Loucy (cell line): ENCODE results near the gene C19orf18.

Experiments
- H2AFZ ChIP-seq: fragments of 200-600 bp; sonication (generic); 2 replicates; pipeline ENCODE4 v1.6.0; 2016; ENCODE audit warnings: antibody characterized with exemption, mild to moderate bottlenecking, low read length, moderate library complexity
- H3F3A ChIP-seq: fragments of 200-600 bp; 2 replicates; pipeline ENCODE4 v1.6.0; 2016; ENCODE audit warnings: antibody characterized with exemption, low read depth, mild to moderate bottlenecking
- H3K27me3 ChIP-seq: fragments of 200-600 bp; sonication (generic); 2 replicates; pipeline ENCODE4 v1.6.1; 2014; ENCODE audit warnings: low read length, mild to moderate bottlenecking; ENCODE audit not compliant: insufficient read depth, poor library complexity, severe bottlenecking
- H3K36me3 ChIP-seq: fragments of 200-600 bp; sonication (generic); 2 replicates; pipeline ENCODE4 v1.6.1; 2016; ENCODE audit warnings: low read length; ENCODE audit not compliant: insufficient read depth
- H3K4me1 ChIP-seq: fragments of 200-600 bp; sonication (generic); 2 replicates; pipeline ENCODE4 v1.5.1; 2014; ENCODE audit warnings: low read length, mild to moderate bottlenecking; ENCODE audit not compliant: insufficient read depth, poor library complexity, severe bottlenecking
- H3K4me2 ChIP-seq: fragments of 200-600 bp; sonication (generic); 2 replicates; pipeline ENCODE4 v1.6.0; 2014; ENCODE audit warnings: antibody characterized with exemption, low read length, low read depth, mild to moderate bottlenecking; ENCODE audit not compliant: poor library complexity, severe bottlenecking
- H3K4me3 ChIP-seq: fragments of 200-600 bp; sonication (generic); 2 replicates; pipeline ENCODE4 v1.5.1; 2014; ENCODE audit warnings: low read length, mild to moderate bottlenecking, mixed read lengths; ENCODE audit not compliant: poor library complexity, severe bottlenecking
- H3K79me2 ChIP-seq: fragments of 200-600 bp; sonication (generic); 2 replicates; pipeline ENCODE4 v1.6.1; 2014; ENCODE audit warnings: low read length; ENCODE audit not compliant: insufficient read depth
- H3K9ac ChIP-seq: fragments of 200-600 bp; sonication (generic); 2 replicates; pipeline ENCODE4 v1.6.0; 2014; ENCODE audit warnings: mild to moderate bottlenecking, low read depth, low read length, moderate library complexity; ENCODE audit not compliant: poor library complexity, severe bottlenecking
- H3K9me2 ChIP-seq: fragments of 200-600 bp; sonication (generic); replicated peaks from 2 replicates; pipeline ENCODE4 v1.6.1; 2016; ENCODE audit warnings: low read depth, low read length, mixed read lengths
- H3K9me3 ChIP-seq: fragments of 200-600 bp; sonication (generic); 2 replicates; pipeline ENCODE4 v1.6.1; 2014; ENCODE audit warnings: mild to moderate bottlenecking, antibody characterized with exemption, low read length, low read depth; ENCODE audit not compliant: insufficient read depth
- H4K20me1 ChIP-seq: fragments of 200-600 bp; sonication (generic); 2 replicates; pipeline ENCODE4 v1.6.0; 2014; ENCODE audit warnings: antibody characterized with exemption, low read length, mild to moderate bottlenecking; ENCODE audit not compliant: insufficient read depth, poor library complexity, severe bottlenecking
- EZH2phosphoT487 ChIP-seq: fragments of 200-600 bp; IDR thresholded peaks from 2 replicates; pipeline ENCODE4 v1.6.1; 2018; ENCODE audit warnings: antibody characterized with exemption, mild to moderate bottlenecking, moderate library complexity, borderline replicate concordance
- TF ChIP-seq, protein P1 (sequence below): fragments of 200-600 bp; sonication (generic); conservative IDR thresholded peaks from 2 replicates; pipeline ENCODE4 v1.5.1; 2014; ENCODE audit warnings: mild to moderate bottlenecking, antibody characterized with exemption, low read length

The C19orf18 gene

DNA sequence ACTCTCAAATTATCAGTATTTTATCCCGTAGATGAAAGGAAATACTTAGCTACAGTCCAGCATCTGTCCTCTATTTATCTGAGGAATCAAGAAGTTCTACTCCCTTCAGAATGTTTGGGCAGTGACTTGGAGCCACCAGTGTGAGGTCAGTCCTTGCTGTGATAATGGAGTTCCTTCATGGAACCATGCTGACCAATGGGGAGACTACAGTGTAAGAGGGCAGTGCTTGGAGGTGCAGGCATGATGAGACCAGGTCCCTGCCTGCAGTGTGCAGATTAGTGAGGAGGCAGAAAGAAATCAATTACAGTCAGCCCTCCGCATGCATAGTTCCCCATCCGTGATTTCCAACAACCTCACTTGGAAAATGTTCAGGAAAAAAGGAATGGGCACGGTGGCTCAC, at the start of gene C19orf18:
C19orf18 (minus strand) TSS at position 101 of the 400 bp plus-strand sequence. CDS start 102 bp downstream, outside the sequence.
- Histone ChIP-seq H3K9ac (no peak within 1 kb of the TSS), H3K4me1 (no peaks in the 10 kb centered on the region), H4K20me1 (no peaks in the 10 kb centered on the region), H3K4me2 (no peak within 1 kb of the TSS), H3F3A (no peaks in the 10 kb centered on the region), H3K79me2 (no peaks in the 10 kb centered on the region), H2AFZ (no peak within 1 kb of the TSS), H3K4me3 (no peak within 1 kb of the TSS), H3K9me2 (no peaks in the 10 kb centered on the region), H3K9me3 (peaks cover 57% of the 10 kb centered on the region), H3K27me3 (no peaks in the 10 kb centered on the region), H3K36me3 (peaks cover 15% of the 10 kb centered on the region)
- TF ChIP-seq EZH2phosphoT487 = no peak
- TF ChIP-seq, protein P1, sequence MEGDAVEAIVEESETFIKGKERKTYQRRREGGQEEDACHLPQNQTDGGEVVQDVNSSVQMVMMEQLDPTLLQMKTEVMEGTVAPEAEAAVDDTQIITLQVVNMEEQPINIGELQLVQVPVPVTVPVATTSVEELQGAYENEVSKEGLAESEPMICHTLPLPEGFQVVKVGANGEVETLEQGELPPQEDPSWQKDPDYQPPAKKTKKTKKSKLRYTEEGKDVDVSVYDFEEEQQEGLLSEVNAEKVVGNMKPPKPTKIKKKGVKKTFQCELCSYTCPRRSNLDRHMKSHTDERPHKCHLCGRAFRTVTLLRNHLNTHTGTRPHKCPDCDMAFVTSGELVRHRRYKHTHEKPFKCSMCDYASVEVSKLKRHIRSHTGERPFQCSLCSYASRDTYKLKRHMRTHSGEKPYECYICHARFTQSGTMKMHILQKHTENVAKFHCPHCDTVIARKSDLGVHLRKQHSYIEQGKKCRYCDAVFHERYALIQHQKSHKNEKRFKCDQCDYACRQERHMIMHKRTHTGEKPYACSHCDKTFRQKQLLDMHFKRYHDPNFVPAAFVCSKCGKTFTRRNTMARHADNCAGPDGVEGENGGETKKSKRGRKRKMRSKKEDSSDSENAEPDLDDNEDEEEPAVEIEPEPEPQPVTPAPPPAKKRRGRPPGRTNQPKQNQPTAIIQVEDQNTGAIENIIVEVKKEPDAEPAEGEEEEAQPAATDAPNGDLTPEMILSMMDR = no peak

DNA sequence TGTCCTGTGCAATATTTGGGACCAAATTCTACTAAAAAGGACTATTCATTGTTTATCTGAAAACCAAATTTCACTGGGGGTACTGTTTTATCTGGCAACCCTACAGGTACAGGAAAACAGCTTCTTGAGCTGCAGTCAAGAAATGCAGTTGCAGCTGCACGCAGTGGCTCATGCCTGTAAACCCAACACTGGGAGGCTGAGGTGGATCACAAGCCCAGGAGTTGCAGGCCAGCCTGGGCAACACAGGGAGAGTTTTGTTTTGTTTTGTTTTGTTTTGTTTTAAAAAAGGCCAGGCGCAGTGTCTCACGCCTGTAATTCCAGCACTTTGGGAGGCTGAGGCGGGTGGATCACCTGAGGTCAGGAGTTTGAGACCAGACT, 47.9 kb upstream of the C19orf18 start:
- Histone ChIP-seq H3K4me1 (no peaks in the 10 kb centered on the region), H3K79me2 (no peaks in the 10 kb centered on the region), H3F3A (no peaks in the 10 kb centered on the region), H2AFZ (peak overlapping the region; percentile 63), H3K9ac (no peak overlapping the region), H3K4me3 (peak overlapping the region; percentile 5), H4K20me1 (no peaks in the 10 kb centered on the region), H3K9me2 (no peaks in the 10 kb centered on the region), H3K9me3 (peaks cover 9% of the 10 kb centered on the region; the same call in 1 of the 2 replicates), H3K27me3 (no peaks in the 10 kb centered on the region), H3K36me3 (no peaks in the 10 kb centered on the region), H3K4me2 (peak overlapping the region; percentile 32)
- TF ChIP-seq, protein P1 = no peak
- no peak for TF ChIP-seq EZH2phosphoT487

DNA sequence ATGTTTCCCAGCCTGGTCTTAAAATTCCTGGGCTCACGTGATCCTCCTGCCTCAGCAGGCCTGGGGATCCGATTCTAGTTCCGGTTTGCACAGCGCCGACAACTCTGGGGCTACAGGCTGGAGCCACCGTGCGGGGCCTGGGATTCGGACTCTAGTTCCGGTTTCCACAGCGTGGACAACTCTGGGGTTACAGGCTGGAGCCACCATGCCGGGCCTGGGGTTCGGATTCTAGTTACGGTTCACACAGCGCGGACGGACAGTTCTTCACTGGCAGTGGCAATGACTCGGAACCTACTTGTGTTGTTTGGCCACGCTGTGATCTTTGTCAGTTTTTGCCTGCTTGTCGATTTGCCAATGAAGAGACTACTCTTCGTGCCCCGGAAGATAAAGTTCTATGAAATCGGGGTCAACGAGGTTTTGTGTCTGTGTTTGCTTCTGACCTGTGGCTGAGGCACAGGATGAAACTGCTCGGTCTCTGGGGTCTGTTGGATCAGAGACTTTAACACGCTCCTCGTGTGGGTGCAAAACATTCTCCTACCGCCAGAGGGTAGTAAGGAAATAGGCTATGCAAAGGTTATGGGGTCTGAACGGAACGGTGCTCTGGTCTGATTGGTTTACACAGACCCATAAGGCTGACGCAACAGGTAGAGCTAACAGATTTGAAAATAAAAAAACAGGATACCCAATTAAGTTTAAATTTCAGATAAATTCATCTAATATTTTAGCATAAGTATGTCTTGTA, 47.4 kb upstream of the C19orf18 start:
- H3K9ac ChIP-seq = no peak overlapping the region
- H3K9me2 ChIP-seq = no peaks in the 10 kb centered on the region
- no peaks in the 10 kb centered on the region for H3F3A ChIP-seq
- H3K4me3 ChIP-seq = peak overlapping the region; percentile 5
- peak overlapping the region; percentile 63; the same call in 1 of the 2 replicates for H2AFZ ChIP-seq
- H3K4me2 ChIP-seq = peak overlapping the region; percentile 32
- TF ChIP-seq, protein P1 = peak; percentile 64
- TF ChIP-seq EZH2phosphoT487 = no peak
- no peaks in the 10 kb centered on the region for H3K4me1 ChIP-seq
- no peaks in the 10 kb centered on the region for H3K79me2 ChIP-seq
- H4K20me1 ChIP-seq = no peaks in the 10 kb centered on the region
- H3K9me3 ChIP-seq = peaks cover 14% of the 10 kb centered on the region; the same call in 1 of the 2 replicates
- H3K27me3 ChIP-seq = no peaks in the 10 kb centered on the region
- no peaks in the 10 kb centered on the region for H3K36me3 ChIP-seq
